HepG2 (cell line): Measurements from ENCODE around the gene CHST3. TPM values are rescaled to one million over a fixed set of nuclear protein-coding genes. Genes with fewer than 3 reads are reported as not detected.

ENCODE experiments used
- AHR ChIP-seq: IDR thresholded peaks from 2 replicates; pipeline ENCODE4 v1.6.1; 2018; ENCODE audit warnings: missing genetic modification reagents, missing compliant biosample characterization
- DPF2 ChIP-seq: sonication (generic); formaldehyde crosslinking; IDR thresholded peaks from 2 replicates; pipeline ENCODE4 v1.4.0; 2020; ENCODE audit warnings: mild to moderate bottlenecking, low read depth, missing genetic modification reagents, borderline replicate concordance
- ELF1 ChIP-seq: sonication (generic); formaldehyde crosslinking; IDR thresholded peaks from 2 replicates; pipeline ENCODE4 v1.4.0; 2020; ENCODE audit warnings: missing genetic modification reagents
- FOSL1 ChIP-seq: sonication (generic); formaldehyde crosslinking; IDR thresholded peaks from 2 replicates; pipeline ENCODE4 v1.9.0; 2021; ENCODE audit warnings: missing genetic modification reagents, borderline replicate concordance
- GATA4 ChIP-seq: sonication (generic); IDR thresholded peaks from 2 replicates; pipeline ENCODE4 v1.6.1; 2016; ENCODE audit warnings: antibody characterized with exemption, low read depth, borderline replicate concordance
- GATAD2A ChIP-seq: IDR thresholded peaks from 2 replicates; pipeline ENCODE4 v1.6.1; 2016
- ONECUT2 ChIP-seq: sonication (generic); formaldehyde crosslinking; IDR thresholded peaks from 2 replicates; pipeline ENCODE4 v1.4.0; 2020; ENCODE audit warnings: missing genetic modification reagents
- PPARG ChIP-seq: conservative IDR thresholded peaks from 2 replicates; pipeline ENCODE4 v1.6.1; 2016; ENCODE audit warnings: missing biosample characterization, missing genetic modification reagents
- PRDM10 ChIP-seq: sonication (generic); formaldehyde crosslinking; IDR thresholded peaks from 2 replicates; pipeline ENCODE4 v1.4.0; 2020; ENCODE audit warnings: low read depth, missing genetic modification reagents
- PRPF4 ChIP-seq: fragments of 200-400 bp; formaldehyde crosslinking; IDR thresholded peaks from 2 replicates; pipeline ENCODE4 v1.6.1; 2016; ENCODE audit warnings: low read length, low read depth; ENCODE audit not compliant: poor library complexity, severe bottlenecking
- SIN3B ChIP-seq: fragments of 150-350 bp; IDR thresholded peaks from 2 replicates; pipeline ENCODE4 v1.6.1; 2014; ENCODE audit warnings: low read length
- SRF ChIP-seq: IDR thresholded peaks from 2 replicates; pipeline ENCODE4 v1.6.1; 2011; ENCODE audit warnings: mild to moderate bottlenecking, low read depth, low read length, moderate library complexity
- SRSF1 ChIP-seq: fragments of 200-400 bp; formaldehyde crosslinking; optimal IDR thresholded peaks from 2 replicates; pipeline ENCODE3; 2017; ENCODE audit warnings: mild to moderate bottlenecking, low read depth, low read length, moderate library complexity
- TARDBP ChIP-seq: sonication (generic); formaldehyde crosslinking; IDR thresholded peaks from 2 replicates; pipeline ENCODE4 v1.8.0; 2022; ENCODE audit warnings: mild to moderate bottlenecking, missing genetic modification reagents
- TGIF2 ChIP-seq: IDR thresholded peaks from 2 replicates; pipeline ENCODE4 v1.6.1; 2016; ENCODE audit warnings: control low read depth, missing compliant biosample characterization
- XBP1 ChIP-seq: sonication (generic); formaldehyde crosslinking; IDR thresholded peaks from 2 replicates; pipeline ENCODE4 v1.5.0; 2020; ENCODE audit warnings: missing genetic modification reagents
- ZKSCAN1 ChIP-seq: fragments of 150-350 bp; IDR thresholded peaks from 2 replicates; pipeline ENCODE4 v1.6.1; 2014; ENCODE audit warnings: low read length
- ZNF124 ChIP-seq: sonication (generic); formaldehyde crosslinking; IDR thresholded peaks from 2 replicates; pipeline ENCODE4 v1.4.0; 2020; ENCODE audit warnings: missing genetic modification reagents
- ZNF230 ChIP-seq: sonication (generic); formaldehyde crosslinking; IDR thresholded peaks from 2 replicates; pipeline ENCODE4 v1.4.0; 2020; ENCODE audit warnings: mild to moderate bottlenecking, missing genetic modification reagents
- ZNF614 ChIP-seq: IDR thresholded peaks from 2 replicates; pipeline ENCODE4 v1.6.1; 2018; ENCODE audit warnings: missing biosample characterization, missing genetic modification reagents, inconsistent platforms, borderline replicate concordance
- ZNF629 ChIP-seq: sonication (generic); formaldehyde crosslinking; conservative IDR thresholded peaks from 2 replicates; pipeline ENCODE4 v1.5.0; 2020; ENCODE audit warnings: missing genetic modification reagents
- ZNF674 ChIP-seq: sonication (generic); formaldehyde crosslinking; IDR thresholded peaks from 2 replicates; pipeline ENCODE4 v1.5.0; 2020; ENCODE audit warnings: low read depth, mild to moderate bottlenecking, missing genetic modification reagents
- ZNF75D ChIP-seq: sonication (generic); formaldehyde crosslinking; IDR thresholded peaks from 2 replicates; pipeline ENCODE4 v1.8.1; 2023; ENCODE audit warnings: missing genetic modification reagents, mild to moderate bottlenecking, borderline replicate concordance
- ZNF772 ChIP-seq: sonication (generic); formaldehyde crosslinking; IDR thresholded peaks from 2 replicates; pipeline ENCODE4 v1.5.0; 2020; ENCODE audit warnings: mild to moderate bottlenecking, missing genetic modification reagents
- polyA plus RNA-seq, 8 experiments: library from polyadenylated mRNA; depleted of rRNA in 3 of 8; stranded (reverse) in 7 of 8; unstranded in 1 of 8; fragments of >200 nt; fragmentation: Illumina TruSeq in 4 of 8; extraction: Trizol in 4 of 8; gene quantifications; 2 replicates each; pipeline versions ENCODE4 v1.2.1 to v1.2.3, GENCODE V29; 2011 to 2016; ENCODE audit warnings: low read depth in 4 of 8, missing spikeins in 1 of 8, mixed read lengths in 1 of 8; ENCODE audit not compliant: insufficient read depth in 1 of 8
- total RNA-seq, 5 experiments: library from RNA; depleted of rRNA; stranded (reverse); fragments of >200 nt; fragmentation: Illumina TruSeq; extraction: Trizol; gene quantifications; 2 replicates each; pipeline ENCODE4 v1.2.3, GENCODE V29; 2016; ENCODE audit warnings: low read depth in 1 of 5
- TF ChIP-seq, protein P1 (sequence below): sonication (generic); formaldehyde crosslinking; IDR thresholded peaks from 2 replicates; pipeline ENCODE4 v1.4.0; 2020; ENCODE audit warnings: missing genetic modification reagents, borderline replicate concordance

Gene CHST3
- total and polyA plus RNA-seq, 2 of the 13 experiments (the other 11 are each of a cell fraction or from before 2014, with no cell fraction given), result 7.2 to 18.7 TPM

DNA sequence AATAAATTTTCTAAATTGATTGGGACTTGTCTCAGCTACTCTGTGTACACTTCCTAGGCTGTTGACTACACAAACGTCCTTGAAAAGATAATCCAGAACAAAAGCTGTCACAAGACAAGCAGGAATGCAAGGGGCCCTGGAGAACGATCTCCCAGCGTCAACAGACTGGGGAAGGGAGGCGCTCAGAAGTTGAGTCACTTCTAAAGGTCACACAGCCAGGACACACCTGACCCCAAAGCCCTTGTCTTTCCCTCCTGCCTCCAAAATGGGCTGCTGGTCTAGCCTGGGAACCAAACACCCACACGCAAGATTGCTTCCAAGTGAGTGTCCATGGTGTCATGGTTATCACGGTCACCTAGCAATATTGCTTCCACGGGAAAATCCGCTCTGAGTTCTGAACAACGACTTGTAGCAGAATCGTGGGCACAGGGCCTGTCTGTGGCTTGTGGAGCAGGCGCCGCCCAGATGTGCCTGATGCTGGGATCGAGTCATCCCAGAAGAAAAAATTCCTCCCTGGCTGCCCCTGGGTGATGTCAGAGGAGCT, 74.3 kb downstream of the CHST3 start (continued):
- TF ChIP-seq, protein P1, sequence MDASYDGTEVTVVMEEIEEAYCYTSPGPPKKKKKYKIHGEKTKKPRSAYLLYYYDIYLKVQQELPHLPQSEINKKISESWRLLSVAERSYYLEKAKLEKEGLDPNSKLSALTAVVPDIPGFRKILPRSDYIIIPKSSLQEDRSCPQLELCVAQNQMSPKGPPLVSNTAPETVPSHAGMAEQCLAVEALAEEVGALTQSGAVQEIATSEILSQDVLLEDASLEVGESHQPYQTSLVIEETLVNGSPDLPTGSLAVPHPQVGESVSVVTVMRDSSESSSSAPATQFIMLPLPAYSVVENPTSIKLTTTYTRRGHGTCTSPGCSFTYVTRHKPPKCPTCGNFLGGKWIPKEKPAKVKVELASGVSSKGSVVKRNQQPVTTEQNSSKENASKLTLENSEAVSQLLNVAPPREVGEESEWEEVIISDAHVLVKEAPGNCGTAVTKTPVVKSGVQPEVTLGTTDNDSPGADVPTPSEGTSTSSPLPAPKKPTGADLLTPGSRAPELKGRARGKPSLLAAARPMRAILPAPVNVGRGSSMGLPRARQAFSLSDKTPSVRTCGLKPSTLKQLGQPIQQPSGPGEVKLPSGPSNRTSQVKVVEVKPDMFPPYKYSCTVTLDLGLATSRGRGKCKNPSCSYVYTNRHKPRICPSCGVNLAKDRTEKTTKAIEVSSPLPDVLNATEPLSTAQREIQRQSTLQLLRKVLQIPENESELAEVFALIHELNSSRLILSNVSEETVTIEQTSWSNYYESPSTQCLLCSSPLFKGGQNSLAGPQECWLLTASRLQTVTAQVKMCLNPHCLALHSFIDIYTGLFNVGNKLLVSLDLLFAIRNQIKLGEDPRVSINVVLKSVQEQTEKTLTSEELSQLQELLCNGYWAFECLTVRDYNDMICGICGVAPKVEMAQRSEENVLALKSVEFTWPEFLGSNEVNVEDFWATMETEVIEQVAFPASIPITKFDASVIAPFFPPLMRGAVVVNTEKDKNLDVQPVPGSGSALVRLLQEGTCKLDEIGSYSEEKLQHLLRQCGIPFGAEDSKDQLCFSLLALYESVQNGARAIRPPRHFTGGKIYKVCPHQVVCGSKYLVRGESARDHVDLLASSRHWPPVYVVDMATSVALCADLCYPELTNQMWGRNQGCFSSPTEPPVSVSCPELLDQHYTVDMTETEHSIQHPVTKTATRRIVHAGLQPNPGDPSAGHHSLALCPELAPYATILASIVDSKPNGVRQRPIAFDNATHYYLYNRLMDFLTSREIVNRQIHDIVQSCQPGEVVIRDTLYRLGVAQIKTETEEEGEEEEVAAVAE, result 0 out of 2 replicates have a peak, but pooled peaks have one; percentile 7
- TF ChIP-seq ZNF614 (CRISPR knock-in tag), result peak; percentile 93
- TF ChIP-seq ZKSCAN1, result no peak
- no peak for TF ChIP-seq XBP1 (CRISPR knock-in tag)
- peak; percentile 62; the same call in 1 of the 2 replicates for TF ChIP-seq FOSL1 (CRISPR knock-in tag)
- no peak for TF ChIP-seq ZNF230 (CRISPR knock-in tag)
- TF ChIP-seq ZNF674, result no peak
- TF ChIP-seq SRSF1, result no peak
- TF ChIP-seq ONECUT2, result peak; percentile 31; the same call in 1 of the 2 replicates
- TF ChIP-seq SIN3B, result no peak
- peak; percentile 35; the same call in 1 of the 2 replicates for TF ChIP-seq PRDM10 (CRISPR knock-in tag)
- TF ChIP-seq SRF, result no peak
- TF ChIP-seq TARDBP (CRISPR knock-in tag), result peak; percentile 85
- TF ChIP-seq PPARG (CRISPR knock-in tag), result peak; percentile 67; the same call in 1 of the 2 replicates
- peak; percentile 69; the same call in 1 of the 2 replicates for TF ChIP-seq TGIF2 (CRISPR knock-in tag)
- TF ChIP-seq GATAD2A (CRISPR knock-in tag), result peak; percentile 98
- peak; percentile 77 for TF ChIP-seq DPF2 (CRISPR knock-in tag)
- 0 out of 2 replicates have a peak, but pooled peaks have one; percentile 50 for TF ChIP-seq ZNF124 (CRISPR knock-in tag)
- peak; percentile 77; the same call in 1 of the 2 replicates for TF ChIP-seq GATA4
- peak; percentile 54; the same call in 1 of the 2 replicates for TF ChIP-seq AHR
- TF ChIP-seq ZNF75D (CRISPR knock-in tag), result no peak
- peak; percentile 55; the same call in 1 of the 2 replicates for TF ChIP-seq ZNF772 (CRISPR knock-in tag)
- peak; percentile 15; the same call in 1 of the 2 replicates for TF ChIP-seq ELF1
- TF ChIP-seq ZNF629 (CRISPR knock-in tag), result peak; percentile 99
- TF ChIP-seq PRPF4, result no peak
